NB4 (cell line): ENCODE data around the gene FBXO11.

Source experiments
- POLR2A ChIP-seq: IDR thresholded peaks from 2 replicates; pipeline ENCODE4 v1.6.1; 2011; ENCODE audit warnings: mild to moderate bottlenecking; ENCODE audit not compliant: insufficient read length; ENCODE audit errors: extremely low read depth
- TF ChIP-seq, protein P1 (sequence below): IDR thresholded peaks from one replicate; pipeline ENCODE4 v1.5.1; 2012; ENCODE audit warnings: low read depth, low read length

DNA sequence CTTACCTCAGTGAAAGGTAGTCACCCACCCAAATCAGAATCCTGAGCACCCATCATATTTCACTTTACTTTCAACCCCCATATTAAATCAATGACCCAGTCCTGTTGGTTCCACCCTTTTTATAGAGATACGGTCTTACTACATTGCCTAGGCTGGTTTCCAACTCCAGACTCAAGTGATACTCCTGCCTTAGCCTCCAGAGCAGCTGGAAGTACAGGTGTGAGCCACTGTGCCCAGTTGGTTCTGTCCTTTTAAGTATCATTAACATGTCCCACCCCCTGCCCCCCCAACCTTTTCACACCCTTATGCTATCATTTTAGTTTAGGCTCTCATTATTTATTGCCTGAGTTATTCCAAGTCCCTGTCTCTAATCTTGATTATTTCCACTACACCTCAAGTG, 94.6 kb downstream of the FBXO11 start:
- TF ChIP-seq, protein P1, sequence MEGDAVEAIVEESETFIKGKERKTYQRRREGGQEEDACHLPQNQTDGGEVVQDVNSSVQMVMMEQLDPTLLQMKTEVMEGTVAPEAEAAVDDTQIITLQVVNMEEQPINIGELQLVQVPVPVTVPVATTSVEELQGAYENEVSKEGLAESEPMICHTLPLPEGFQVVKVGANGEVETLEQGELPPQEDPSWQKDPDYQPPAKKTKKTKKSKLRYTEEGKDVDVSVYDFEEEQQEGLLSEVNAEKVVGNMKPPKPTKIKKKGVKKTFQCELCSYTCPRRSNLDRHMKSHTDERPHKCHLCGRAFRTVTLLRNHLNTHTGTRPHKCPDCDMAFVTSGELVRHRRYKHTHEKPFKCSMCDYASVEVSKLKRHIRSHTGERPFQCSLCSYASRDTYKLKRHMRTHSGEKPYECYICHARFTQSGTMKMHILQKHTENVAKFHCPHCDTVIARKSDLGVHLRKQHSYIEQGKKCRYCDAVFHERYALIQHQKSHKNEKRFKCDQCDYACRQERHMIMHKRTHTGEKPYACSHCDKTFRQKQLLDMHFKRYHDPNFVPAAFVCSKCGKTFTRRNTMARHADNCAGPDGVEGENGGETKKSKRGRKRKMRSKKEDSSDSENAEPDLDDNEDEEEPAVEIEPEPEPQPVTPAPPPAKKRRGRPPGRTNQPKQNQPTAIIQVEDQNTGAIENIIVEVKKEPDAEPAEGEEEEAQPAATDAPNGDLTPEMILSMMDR, result no peak
- TF ChIP-seq POLR2A, result no peak
